ENCODE measurements around the gene CYP27B1. TPM values are rescaled to one million over a fixed set of nuclear protein-coding genes. Genes with fewer than 3 reads are reported as not detected.

Gene CYP27B1
- total and polyA plus RNA-seq, 10 of the 15 experiments (the other 5 are each of a cell fraction or from before 2014, with no cell fraction given), result 0.10 to 2.7 (median 1.1) TPM

GRCh38 chr12:57782608-57783465 is 16.0 kb upstream of the CYP27B1 start, which contains the start of gene TSFM (continued):
- TF ChIP-seq, protein P1, sequence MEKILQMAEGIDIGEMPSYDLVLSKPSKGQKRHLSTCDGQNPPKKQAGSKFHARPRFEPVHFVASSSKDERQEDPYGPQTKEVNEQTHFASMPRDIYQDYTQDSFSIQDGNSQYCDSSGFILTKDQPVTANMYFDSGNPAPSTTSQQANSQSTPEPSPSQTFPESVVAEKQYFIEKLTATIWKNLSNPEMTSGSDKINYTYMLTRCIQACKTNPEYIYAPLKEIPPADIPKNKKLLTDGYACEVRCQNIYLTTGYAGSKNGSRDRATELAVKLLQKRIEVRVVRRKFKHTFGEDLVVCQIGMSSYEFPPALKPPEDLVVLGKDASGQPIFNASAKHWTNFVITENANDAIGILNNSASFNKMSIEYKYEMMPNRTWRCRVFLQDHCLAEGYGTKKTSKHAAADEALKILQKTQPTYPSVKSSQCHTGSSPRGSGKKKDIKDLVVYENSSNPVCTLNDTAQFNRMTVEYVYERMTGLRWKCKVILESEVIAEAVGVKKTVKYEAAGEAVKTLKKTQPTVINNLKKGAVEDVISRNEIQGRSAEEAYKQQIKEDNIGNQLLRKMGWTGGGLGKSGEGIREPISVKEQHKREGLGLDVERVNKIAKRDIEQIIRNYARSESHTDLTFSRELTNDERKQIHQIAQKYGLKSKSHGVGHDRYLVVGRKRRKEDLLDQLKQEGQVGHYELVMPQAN (conservative IDR thresholded peaks at IDR 0.05), result peak; percentile 88
- TF ChIP-seq, protein P2, sequence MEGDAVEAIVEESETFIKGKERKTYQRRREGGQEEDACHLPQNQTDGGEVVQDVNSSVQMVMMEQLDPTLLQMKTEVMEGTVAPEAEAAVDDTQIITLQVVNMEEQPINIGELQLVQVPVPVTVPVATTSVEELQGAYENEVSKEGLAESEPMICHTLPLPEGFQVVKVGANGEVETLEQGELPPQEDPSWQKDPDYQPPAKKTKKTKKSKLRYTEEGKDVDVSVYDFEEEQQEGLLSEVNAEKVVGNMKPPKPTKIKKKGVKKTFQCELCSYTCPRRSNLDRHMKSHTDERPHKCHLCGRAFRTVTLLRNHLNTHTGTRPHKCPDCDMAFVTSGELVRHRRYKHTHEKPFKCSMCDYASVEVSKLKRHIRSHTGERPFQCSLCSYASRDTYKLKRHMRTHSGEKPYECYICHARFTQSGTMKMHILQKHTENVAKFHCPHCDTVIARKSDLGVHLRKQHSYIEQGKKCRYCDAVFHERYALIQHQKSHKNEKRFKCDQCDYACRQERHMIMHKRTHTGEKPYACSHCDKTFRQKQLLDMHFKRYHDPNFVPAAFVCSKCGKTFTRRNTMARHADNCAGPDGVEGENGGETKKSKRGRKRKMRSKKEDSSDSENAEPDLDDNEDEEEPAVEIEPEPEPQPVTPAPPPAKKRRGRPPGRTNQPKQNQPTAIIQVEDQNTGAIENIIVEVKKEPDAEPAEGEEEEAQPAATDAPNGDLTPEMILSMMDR (IDR thresholded peaks at IDR 0.05 in 2 of 3, conservative IDR thresholded peaks at IDR 0.05 in 1 of 3; ENCODE audit: control insufficient read depth in 2 of 3, extremely low read depth in 1 of 3, insufficient read depth in 1 of 3, low read depth in 3 of 3, low read length in 3 of 3), result peak; percentile 87 to 96 (median 96)
- no peak for TF ChIP-seq JUND (IDR thresholded peaks at IDR 0.05; ENCODE audit: low read depth, low read length)
- TF ChIP-seq ESRRA (IDR thresholded peaks at IDR 0.05; ENCODE audit: low read length), result no peak
- TF ChIP-seq CREM (IDR thresholded peaks at IDR 0.05; ENCODE audit: low read depth), result peak; percentile 98
- peak; percentile 68 for TF ChIP-seq KLF5 (IDR thresholded peaks at IDR 0.05; ENCODE audit: partially characterized antibody)
- peak; percentile 85 for TF ChIP-seq FOXK2 (IDR thresholded peaks at IDR 0.05)

All from GM12878 (cell line).